ENCODE measurements around the gene PTPRJ.

DNA sequence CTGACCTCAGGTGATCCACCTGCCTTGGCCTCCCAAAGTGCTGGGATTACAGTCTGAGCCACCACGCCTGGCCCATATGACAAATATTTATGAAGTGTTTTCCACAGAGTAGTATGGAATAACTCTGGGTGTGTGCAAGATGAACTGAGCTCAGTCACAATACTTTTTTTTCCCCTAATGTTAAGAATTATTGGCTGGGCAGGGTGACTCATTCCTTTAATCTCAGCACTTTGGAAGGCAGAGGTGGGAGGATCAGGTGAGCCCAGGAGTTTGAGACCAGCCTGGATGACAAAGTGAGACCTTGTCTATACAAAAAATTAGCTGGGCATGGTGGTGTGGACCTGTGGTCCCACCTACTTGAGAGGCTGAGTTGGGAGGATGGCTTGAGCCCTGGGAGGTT lies 6.4 kb downstream of the PTPRJ start:
- TF ChIP-seq REST (IDR thresholded peaks at IDR 0.05; ENCODE audit: borderline replicate concordance) (no peak), REST (CRISPR knock-in tag; IDR thresholded peaks at IDR 0.05; ENCODE audit: low read depth) (no peak), SRF (CRISPR knock-in tag; IDR thresholded peaks at IDR 0.05) (no peak)

All from K562 (cell line).